Heart left ventricle (tissue), 13 donors: ENCODE measurements around the gene RNF114.
A peak's percentile ranks its signal among the peaks of the same experiment; 100 is the strongest.

Source experiments
- CTCF ChIP-seq, 12 donors: fragments of 200-600 bp; sonication (generic) in 4 of 12; IDR thresholded peaks; one replicate each; pipeline versions ENCODE4 v1.5.0 to v1.8.0; 2018 to 2022; ENCODE audit warnings: antibody characterized with exemption in 12 of 12, mild to moderate bottlenecking in 5 of 12
- POLR2A ChIP-seq, 2 donors: fragments of 450-650 bp; IDR thresholded peaks; one replicate each; pipeline ENCODE4 v1.6.1; 2017; ENCODE audit warnings: antibody characterized with exemption in 2 of 2, mild to moderate bottlenecking in 2 of 2, moderate library complexity in 2 of 2
- donor health status: ischemic (EF 13 %, LVEDD 7.1; RV severe dilation, severe dysfunction).
- donor health status: DM: no; HTN: yes; CAD: no.
- donor health status: DM: no; HTN: no; CAD: no.
- donor health status: ischemic (EF 25% LVEDD 6.9; RV normal size, moderate dysfunction).
- donor health status: ischemic (EF 25% LVEDD 5.7; RV mildly dilated, moderate dysfunction).
- donor health status: ischemic (EF 35%, LVEDD 5.7; RV mildly dilated, moderate dysfunction).
- donor health status: nonischemic (EF 11% LVEDD 7.7; RV severe dilation, severe dysfunction).
- donor health status: DM: yes; HTN: yes; CAD: no.
- donor health status: PGD.
- donor health status: ischemic (EF 29% LVEDD 5.4; RV normal size, mild dysfunction).
- donor health status: nonischemic (EF 23%, LVEDD 6.1; RV moderate dilation, normal function).

DNA sequence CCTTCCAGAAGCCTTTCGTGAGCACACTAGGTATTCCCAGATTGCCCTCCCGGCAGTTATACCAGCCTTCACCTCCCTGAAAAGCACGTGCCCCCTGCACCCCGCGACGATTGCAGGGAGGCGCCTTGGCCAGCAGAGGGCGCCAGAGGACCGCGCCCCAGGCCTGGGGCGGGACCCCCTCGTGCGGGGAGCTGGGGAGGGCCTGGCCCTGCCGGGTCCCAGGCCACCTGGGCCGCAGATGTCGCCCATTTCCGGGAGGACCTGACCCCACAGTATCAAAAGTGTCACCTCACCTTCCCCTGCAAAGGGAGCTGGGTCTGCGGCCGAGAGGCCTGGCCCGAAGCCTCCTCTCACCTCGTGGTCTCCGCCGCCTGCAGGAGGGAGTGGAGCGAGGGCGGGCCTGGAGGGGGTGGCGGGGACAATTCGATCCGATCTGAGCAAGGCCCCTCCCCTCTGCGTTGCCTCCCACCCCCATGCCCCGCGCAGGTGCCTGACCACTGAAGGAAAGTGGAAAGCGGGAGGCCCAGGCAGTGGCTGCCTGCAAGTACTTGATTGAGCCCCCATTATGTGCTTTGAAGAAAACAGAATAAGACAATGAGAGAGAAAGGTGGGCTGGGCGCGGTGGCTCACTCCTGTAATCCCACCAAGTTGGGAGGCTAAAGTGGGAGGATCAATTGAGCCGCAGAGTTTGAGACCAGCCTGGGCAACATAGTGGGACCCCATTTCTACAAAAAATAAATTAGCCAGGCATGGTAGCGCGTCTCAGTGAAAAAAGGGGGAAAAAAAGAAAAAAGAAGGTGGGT lies 43.0 kb downstream of the RNF114 start:
- TF ChIP-seq CTCF (IDR thresholded peaks at IDR 0.05) (peak; percentile 97 to 100 (median 100)), POLR2A (IDR thresholded peaks at IDR 0.05) (peak in 1 of 2 donors; percentile 16)
